ENCODE results near the gene LONP2.
"Not testable (repeated sequence)": the region's sequence is repeated elsewhere in the genome, so short reads cannot be mapped to it uniquely, and the experiment has no call there.

LONP2 gene

GRCh38 chr16:48394355-48394703, 150.2 kb downstream of the LONP2 start:
- DNase-seq (ENCODE audit: low spot score) = no peak

DNA sequence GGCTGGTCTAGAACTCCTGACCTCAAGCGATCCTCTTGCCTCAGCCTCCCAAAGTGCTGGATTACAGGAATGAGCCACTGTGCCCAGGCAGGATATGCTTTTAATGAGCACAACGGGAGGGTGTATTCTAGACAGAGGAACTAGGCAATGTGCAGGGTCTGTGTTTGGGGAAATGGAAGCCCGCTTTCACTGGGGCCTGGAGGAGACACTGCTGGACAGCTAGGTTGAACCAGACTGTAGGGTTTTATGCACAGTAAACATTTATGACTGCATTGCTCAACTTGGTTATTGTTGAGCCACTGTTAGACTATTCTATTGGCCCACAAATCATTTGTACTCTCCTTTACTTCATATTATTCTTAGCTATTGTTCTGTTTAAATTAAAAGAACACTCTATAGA, 151.3 kb downstream of the LONP2 start:
- no peak for DNase-seq (ENCODE audit: low spot score)

DNA sequence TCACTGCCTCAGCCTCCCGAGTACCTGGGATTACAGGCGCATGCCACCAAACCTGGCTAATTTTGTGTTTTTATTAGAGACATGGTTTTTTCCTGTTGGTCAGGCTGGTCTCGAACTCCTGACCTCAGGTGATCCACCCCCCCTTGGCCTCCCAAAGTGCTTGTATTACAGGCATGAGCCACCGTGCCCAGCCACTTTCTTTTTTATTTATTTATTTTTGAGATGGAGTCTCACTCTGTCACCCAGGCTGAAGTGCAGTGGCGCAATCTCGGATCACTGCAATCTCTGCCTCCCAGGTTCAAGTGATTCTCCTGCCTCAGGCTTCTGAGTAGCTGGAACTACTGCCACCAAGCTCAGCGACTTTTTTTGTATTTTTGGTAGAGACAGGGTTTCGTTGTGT, 158.4 kb downstream of the LONP2 start:
- DNase-seq (ENCODE audit: low spot score) = not testable (repeated sequence)

DNA sequence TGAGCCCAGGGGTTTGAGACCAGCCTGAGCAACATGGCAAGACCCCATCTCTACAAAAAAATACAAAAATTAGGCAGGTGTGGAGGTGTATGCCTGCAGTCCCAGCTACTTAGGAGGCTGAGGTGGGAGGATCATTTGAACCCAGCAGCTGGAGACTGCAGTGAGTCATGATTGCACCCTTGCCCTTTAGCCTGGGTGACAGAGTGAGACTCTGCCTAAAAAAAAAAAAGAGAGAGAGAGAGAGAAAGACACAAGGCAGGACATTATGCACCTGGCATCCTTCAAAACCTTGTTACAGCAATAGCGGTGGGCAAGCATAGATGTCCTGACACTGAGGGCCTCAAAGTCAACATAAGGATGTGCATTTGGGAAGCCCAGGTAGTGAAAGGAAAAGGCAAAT, 161.1 kb downstream of the LONP2 start:
- no peak for DNase-seq (ENCODE audit: low spot score)

- DNase-seq (ENCODE audit: low spot score) = no peak
Measured at GRCh38 chr16:48405907-48406306, 161.8 kb downstream of the LONP2 start.

Data from SW480 (cell line).